HG02623 (cell line): ENCODE results near the gene LNX1.
"Not testable (repeated sequence)": the region's sequence is repeated elsewhere in the genome, so short reads cannot be mapped to it uniquely, and the experiment has no call there.

ENCODE experiments used
- ATAC-seq: cut with Tn5 transposase; IDR thresholded peaks from one replicate; pipeline ENCODE4 v1.9.1; 2021; ENCODE audit warnings: moderate library complexity; ENCODE audit not compliant: unreplicated experiment

The LNX1 gene

DNA sequence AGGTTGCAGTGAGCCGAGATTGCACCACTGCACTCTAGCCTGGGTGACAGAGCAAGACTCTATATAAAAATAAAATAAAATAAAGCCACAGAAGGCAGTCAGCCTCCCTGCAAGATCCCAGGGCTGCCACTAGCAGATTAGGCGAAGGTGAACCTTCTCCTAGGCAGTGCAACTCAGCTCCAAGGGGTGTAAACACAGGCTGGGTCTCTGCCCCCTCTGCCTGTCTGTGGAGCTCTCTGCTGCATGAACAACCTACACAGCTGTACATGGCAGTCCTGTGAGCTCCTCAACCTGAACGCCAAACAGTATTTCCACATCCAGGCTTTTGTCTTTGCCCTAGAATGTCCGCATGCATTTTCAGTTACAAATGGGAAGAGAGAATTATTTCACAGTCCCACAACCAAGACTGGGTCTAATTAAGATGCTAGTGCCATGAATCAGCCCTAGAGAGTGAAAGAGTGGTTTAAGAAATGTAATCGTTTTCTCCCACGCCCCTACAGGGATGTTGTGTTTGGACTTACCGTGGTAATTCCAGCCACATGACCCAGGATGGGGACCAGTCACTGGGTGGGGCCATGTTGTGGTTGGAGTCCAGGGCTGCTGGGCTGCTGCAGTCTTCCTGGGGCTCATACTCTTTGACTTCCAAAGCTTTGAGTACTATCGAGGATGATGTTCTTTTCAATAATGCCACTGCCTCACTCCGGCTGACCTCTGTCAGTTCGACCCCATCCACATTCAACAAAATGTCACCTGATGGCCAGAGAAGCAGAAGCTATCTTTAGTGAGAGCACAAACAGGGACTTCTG, 114.9 kb downstream of the LNX1 start:
- ATAC-seq: no peak

- not testable (repeated sequence) for ATAC-seq
Observed at GRCh38 chr4:53466576-53466975, 124.7 kb downstream of the LNX1 start.

GRCh38 chr4:53465891-53466290, 125.4 kb downstream of the LNX1 start:
- ATAC-seq: no peak

GRCh38 chr4:53465281-53465680, 126.0 kb downstream of the LNX1 start:
- ATAC-seq: no peak

DNA sequence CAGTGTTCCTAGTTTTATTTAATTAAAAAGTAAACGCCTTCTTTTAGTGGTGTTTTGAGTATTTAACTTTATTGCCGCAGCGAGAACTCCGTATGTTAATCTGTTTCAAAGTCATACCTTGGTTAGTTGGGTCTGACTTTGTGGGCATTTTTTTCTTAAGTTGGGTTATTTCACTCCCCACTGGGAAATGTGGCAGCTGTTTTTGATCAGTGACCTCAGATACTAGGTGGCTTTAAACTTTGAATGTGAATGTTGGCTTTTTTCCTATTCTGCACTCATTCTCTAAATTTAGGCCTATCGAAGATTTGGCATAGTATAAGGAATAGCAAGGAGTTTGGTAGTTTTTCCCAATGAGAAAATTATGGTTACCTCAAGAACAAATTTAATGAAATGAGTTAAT, 127.9 kb downstream of the LNX1 start:
- ATAC-seq: no peak

DNA sequence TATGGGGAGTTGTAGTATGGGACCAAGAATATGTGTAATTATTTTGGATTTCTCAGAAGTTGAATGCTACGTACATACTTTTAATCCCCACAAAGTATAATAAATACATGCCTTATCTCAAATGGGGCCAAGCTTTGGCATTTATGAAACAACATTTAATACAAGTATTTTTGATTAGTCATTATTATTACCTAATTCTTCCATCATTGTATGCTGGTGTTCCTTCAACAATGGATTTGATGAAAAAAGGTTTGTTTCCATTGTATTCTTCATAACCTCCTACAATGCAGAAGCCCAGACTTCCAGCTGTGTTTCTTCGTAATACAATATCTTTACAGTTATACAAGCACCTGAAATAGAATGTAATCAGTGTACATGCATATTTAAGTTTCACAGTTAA, 130.0 kb downstream of the LNX1 start:
- ATAC-seq: no peak

DNA sequence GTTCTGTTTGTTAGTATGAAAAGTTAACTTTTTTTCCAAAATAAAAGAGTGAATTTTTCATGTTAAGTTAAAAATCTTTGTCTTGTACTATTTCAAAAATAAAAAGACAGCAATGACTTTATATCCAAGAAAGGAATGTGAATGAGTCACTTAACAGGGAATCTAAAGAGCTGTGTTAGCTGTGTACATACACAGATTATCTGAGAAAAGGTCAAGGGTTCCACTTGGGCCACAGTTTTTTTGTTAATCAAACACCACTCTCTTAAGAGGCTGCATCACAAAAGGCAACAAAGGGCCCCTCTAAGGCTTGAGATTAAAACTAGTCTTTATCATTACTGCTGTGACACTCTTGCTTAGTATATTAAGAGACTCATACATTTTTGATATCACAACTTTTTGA, 131.7 kb downstream of the LNX1 start:
- ATAC-seq: no peak

- ATAC-seq: no peak
Observed at GRCh38 chr4:53456178-53456577, 135.1 kb downstream of the LNX1 start.

DNA sequence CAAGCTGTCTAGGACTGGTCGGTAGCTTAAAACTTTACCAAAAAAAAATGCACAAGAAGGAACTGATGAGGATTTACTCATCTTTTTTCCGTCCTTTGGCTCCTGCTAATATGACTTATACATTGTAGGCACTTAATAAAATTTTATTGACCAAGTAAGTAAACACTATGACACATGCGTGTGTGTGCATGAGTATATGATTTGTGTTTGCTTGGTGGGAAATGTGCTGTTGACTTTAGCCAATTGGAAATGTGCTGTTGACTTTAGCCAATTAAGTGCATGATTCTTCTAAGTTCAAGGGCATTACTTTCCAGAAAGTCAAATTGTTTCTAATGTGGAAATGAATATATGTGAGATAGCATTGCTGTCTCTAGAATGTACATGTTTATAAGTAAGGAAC, 135.5 kb downstream of the LNX1 start:
- ATAC-seq: no peak

GRCh38 chr4:53453385-53453784, 137.9 kb downstream of the LNX1 start:
- no peak for ATAC-seq

DNA sequence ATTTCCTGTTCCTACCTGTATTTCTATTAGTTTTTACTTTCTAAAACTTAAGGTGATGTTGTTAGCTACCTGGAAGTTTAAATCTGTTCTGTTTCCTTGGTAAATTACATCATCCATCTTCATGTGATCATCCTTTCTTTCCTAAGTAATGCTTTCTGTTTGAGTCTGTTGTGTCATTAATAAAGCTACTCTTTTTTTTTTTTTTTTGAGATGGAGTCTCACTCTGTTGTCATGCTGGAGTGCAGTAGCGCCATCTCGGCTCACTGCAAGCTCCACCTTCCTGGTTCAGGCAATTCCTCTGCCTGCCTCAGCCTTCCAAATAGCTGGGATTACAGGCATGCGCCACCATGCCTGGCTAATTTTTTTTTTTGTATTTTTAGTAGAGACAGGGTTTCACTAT, 140.5 kb downstream of the LNX1 start:
- no peak for ATAC-seq

DNA sequence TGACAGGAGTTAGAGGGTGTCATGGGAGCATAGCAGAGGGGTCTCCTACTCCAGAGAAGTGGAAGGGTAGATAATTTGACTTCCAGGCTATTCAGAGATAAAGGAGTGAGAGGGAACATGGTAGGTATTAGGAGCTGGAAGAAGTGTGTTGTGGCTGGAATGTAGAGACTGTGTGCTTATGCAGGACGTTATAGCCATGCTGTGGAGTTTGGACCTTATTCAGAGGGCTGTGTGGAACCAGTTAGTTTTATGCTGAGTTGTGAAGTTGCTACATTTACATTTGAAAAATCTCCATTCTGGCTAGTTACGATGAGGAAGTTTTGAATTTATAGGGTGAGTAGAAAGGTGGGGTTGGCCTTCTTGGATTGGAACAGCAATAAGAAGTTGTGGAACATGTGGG, 146.3 kb downstream of the LNX1 start:
- no peak for ATAC-seq

DNA sequence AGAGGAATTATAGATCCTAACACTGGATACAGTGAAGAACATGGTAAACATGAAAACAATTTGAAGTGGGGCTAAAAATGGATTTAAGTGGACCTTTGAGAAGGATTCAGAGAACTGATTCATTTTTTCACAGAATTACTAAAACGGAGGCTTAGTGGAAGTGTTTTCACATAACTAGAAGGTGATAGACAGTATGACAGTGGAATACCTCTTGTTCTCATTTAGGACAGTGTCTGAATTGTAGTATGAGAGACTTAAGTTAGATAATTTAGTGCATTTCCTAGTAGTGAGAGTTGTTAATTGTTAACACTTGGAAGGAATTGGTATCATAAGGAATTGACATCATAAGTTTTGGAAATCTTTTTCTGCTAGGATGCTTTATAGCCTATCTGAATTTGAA, 149.7 kb downstream of the LNX1 start:
- ATAC-seq: no peak

DNA sequence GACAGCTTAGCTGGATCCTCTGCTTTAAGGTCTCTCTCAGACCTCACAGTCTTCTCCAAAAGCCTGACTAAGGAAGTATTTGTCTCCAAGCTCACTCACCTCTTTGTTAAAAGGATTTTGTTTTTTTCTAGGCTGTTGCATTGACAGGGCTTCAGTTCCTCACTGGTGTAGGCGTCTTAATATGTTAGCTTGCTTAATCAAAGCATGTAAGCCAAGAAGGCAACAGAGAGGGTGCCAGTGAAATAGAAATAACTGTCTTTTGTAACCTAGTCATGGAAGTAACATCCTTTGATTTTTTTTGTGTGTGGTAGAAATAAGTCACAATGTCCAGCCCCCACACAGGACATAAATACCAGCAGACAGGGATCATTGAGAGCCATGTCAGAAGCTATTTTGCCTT, 155.0 kb downstream of the LNX1 start:
- ATAC-seq: no peak

GRCh38 chr4:53432528-53433424, 158.5 kb downstream of the LNX1 start:
- peak; percentile 76 for ATAC-seq

GRCh38 chr4:53431052-53431451, 160.2 kb downstream of the LNX1 start:
- no peak for ATAC-seq

DNA sequence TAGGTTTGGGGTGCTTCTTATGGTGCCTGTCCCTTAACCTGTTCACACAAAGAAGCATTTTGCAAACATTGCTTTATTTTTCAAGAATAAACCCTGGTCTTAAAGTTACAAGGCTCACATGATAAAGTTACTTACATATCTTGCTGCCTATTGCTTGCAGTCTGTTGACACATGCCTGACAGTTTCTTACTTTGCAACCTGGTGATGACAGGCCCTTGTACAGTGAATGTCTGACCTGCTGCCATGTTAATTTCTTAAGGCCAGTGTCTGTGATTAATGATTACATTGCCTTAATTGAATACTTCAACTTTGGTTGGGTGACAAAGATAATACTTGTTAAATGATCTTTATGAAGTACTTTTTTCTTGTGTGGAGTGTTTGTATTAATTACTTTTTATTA, 163.9 kb downstream of the LNX1 start:
- ATAC-seq: no peak

DNA sequence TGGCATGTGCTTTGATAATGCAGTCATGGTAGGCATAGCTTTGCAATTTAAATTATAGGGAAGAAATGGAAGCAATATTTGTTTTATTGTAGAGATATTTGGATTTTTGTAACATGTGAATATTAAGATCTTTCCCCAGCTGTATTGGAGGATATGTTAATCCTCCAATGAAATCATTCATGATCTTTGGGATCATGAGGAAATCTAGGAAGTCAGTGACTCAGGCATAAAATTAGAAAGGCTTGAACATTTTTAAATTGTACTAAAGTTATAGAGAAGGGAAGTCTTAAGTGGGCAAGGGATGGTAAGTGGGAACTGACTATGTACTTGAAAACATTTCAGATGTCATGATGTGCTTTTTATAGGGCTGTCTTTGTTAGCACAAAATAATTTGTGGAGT, 167.0 kb downstream of the LNX1 start:
- ATAC-seq: no peak

GRCh38 chr4:53422367-53422766, 168.9 kb downstream of the LNX1 start:
- ATAC-seq: no peak

GRCh38 chr4:53421791-53422190, 169.5 kb downstream of the LNX1 start:
- no peak for ATAC-seq

DNA sequence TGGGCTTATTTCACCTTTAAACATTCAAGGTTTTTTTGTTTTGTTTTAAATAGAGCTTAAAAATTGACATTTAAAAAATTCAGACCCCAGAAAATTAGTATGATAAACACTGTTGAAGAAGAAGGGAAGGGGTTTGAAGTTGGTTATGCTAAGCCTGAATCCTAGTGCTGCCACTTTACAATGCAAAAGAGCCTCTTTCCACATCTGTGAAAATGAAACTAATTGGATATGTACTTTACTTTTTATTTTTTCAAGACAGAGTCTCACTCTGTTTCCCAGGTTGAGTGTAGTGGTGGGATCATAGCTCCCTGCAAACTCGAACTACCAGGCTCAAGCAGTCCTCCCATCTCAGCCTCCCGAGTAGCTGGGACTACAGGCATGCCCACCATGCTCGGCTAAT, 172.1 kb downstream of the LNX1 start:
- no peak for ATAC-seq

DNA sequence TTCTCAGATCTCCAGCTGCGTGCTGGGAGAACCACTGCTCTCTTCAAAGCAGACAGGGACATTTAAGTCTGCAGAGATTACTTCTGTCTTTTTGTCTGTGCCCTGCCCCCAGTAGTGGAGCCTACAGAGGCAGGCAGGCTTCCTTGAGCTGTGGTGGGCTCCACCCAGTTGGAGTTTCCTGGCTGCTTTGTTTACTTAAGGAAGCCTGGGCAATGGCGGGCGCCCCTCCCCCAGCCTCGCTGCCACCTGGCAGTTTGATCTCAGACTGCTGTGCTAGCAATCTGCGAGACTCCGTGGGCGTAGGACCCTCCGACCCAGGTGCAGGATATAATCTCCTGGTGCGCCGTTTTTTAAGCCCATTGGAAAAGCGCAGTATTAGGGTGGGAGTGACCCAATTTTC, 181.8 kb downstream of the LNX1 start:
- not testable (repeated sequence) for ATAC-seq
